Neuronal stem cell (in vitro differentiated cells): ENCODE results near the gene CYP2D6.
A peak's percentile ranks its signal among the peaks of the same experiment; 100 is the strongest.
"Not testable (repeated sequence)": the region's sequence is repeated elsewhere in the genome, so short reads cannot be mapped to it uniquely, and the experiment has no call there.

ENCODE experiments used
- DNase-seq: peaks from one replicate; pipeline ENCODE4 v3.0.0-alpha.2; 2013; ENCODE audit warnings: low spot score
- H2AFZ ChIP-seq: one replicate; pipeline ENCODE4 v1.6.1; 2013; ENCODE audit warnings: mild to moderate bottlenecking, low read length, inconsistent platforms
- H2AK5ac ChIP-seq: 2 replicates; pipeline ENCODE4 v1.6.1; 2013; ENCODE audit warnings: low read depth, mild to moderate bottlenecking, inconsistent platforms, low read length, moderate library complexity, mixed read lengths
- H2BK120ac ChIP-seq: 2 replicates; pipeline ENCODE4 v1.6.1; 2013; ENCODE audit warnings: low read depth, mild to moderate bottlenecking, inconsistent platforms, low read length, moderate library complexity, mixed read lengths
- H2BK12ac ChIP-seq: one replicate; pipeline ENCODE4 v1.6.1; 2013; ENCODE audit warnings: low read length, inconsistent platforms
- H2BK15ac ChIP-seq: 2 replicates; pipeline ENCODE4 v1.6.1; 2013; ENCODE audit warnings: mild to moderate bottlenecking, low read length, inconsistent platforms, mixed read lengths
- H2BK5ac ChIP-seq: one replicate; pipeline ENCODE4 v1.6.1; 2013; ENCODE audit warnings: inconsistent platforms, mild to moderate bottlenecking, low read length, moderate library complexity
- H3K14ac ChIP-seq: one replicate; pipeline ENCODE4 v1.6.1; 2013; ENCODE audit warnings: low read length, inconsistent platforms
- H3K18ac ChIP-seq: 2 replicates; pipeline ENCODE4 v1.6.1; 2013; ENCODE audit warnings: low read length, inconsistent platforms
- H3K23ac ChIP-seq: 2 replicates; pipeline ENCODE4 v1.6.1; 2013; ENCODE audit warnings: low read depth, mild to moderate bottlenecking, mixed read lengths, low read length, inconsistent platforms; ENCODE audit not compliant: poor library complexity
- H3K27ac ChIP-seq: replicated peaks from 3 replicates; pipeline ENCODE4 v1.5.1; 2013; ENCODE audit warnings: low read length, inconsistent platforms
- H3K27me3 ChIP-seq, 3 experiments: 2 replicates each; pipeline ENCODE4 v1.6.1; 2013; ENCODE audit warnings: low read length in 3 of 3, mild to moderate bottlenecking in 2 of 3, inconsistent platforms in 1 of 3, low read depth in 1 of 3, mixed read lengths in 1 of 3, moderate library complexity in 1 of 3; ENCODE audit not compliant: control insufficient read depth in 3 of 3, insufficient read depth in 3 of 3
- H3K36me3 ChIP-seq, 2 donors: replicated peaks in 1 of 2; 2 replicates each; pipeline ENCODE4 v1.6.1; 2013; ENCODE audit warnings: low read length in 2 of 2; ENCODE audit not compliant: control insufficient read depth in 2 of 2, insufficient read depth in 2 of 2
- H3K4ac ChIP-seq: 2 replicates; pipeline ENCODE4 v1.6.1; 2013; ENCODE audit warnings: inconsistent platforms, mild to moderate bottlenecking, low read length, moderate library complexity
- H3K4me1 ChIP-seq, 2 donors: 1 replicate in 1 of 2; 2 replicates in 1 of 2; pipeline ENCODE4 v1.6.1; 2013; ENCODE audit warnings: low read length in 2 of 2, low read depth in 1 of 2; ENCODE audit not compliant: control insufficient read depth in 2 of 2, insufficient read depth in 1 of 2
- H3K4me2 ChIP-seq: one replicate; pipeline ENCODE4 v1.6.1; 2013; ENCODE audit warnings: mild to moderate bottlenecking, low read length, inconsistent platforms; ENCODE audit not compliant: insufficient read depth, poor library complexity, severe bottlenecking
- H3K4me3 ChIP-seq, 2 donors: 2 replicates each; pipeline ENCODE4 v1.5.1; 2013; ENCODE audit warnings: low read length in 2 of 2, mild to moderate bottlenecking in 2 of 2, inconsistent platforms in 1 of 2, moderate library complexity in 1 of 2
- H3K79me1 ChIP-seq: one replicate; pipeline ENCODE4 v1.6.1; 2013; ENCODE audit warnings: low read depth, mild to moderate bottlenecking, inconsistent platforms, low read length, moderate library complexity
- H3K9ac ChIP-seq: one replicate; pipeline ENCODE4 v1.6.1; 2013; ENCODE audit warnings: mild to moderate bottlenecking, low read depth, low read length, inconsistent platforms; ENCODE audit not compliant: poor library complexity
- H3K9me3 ChIP-seq, 2 donors: replicated peaks in 1 of 2; 2 replicates each; pipeline versions ENCODE3 to v1.6.1; 2013; ENCODE audit warnings: low read length in 2 of 2, mild to moderate bottlenecking in 2 of 2, inconsistent platforms in 1 of 2, low read depth in 1 of 2, mixed read lengths in 1 of 2, moderate library complexity in 1 of 2; ENCODE audit not compliant: control insufficient read depth in 2 of 2, insufficient read depth in 1 of 2
- H4K8ac ChIP-seq: one replicate; pipeline ENCODE4 v1.6.1; 2013; ENCODE audit warnings: low read depth, mild to moderate bottlenecking, inconsistent platforms, low read length, moderate library complexity
- H4K91ac ChIP-seq: one replicate; pipeline ENCODE4 v1.6.1; 2013; ENCODE audit warnings: low read length, low read depth, mild to moderate bottlenecking, inconsistent platforms; ENCODE audit not compliant: poor library complexity
- WGBS, 2 donors: extraction: QIAGEN DNeasy Blood & Tissue Kit; methylation state at CpG; one replicate each; pipeline ENCODE4 v1.1.7; 2013; ENCODE audit warnings: missing lambda C conversion rate in 2 of 2, mixed read lengths in 1 of 2; ENCODE audit not compliant: insufficient read length in 2 of 2, insufficient replicate concordance in 1 of 2; ENCODE audit errors: extremely low coverage in 2 of 2; 5-methylcytosine and 5-hydroxymethylcytosine counted together

The CYP2D6 gene

DNA sequence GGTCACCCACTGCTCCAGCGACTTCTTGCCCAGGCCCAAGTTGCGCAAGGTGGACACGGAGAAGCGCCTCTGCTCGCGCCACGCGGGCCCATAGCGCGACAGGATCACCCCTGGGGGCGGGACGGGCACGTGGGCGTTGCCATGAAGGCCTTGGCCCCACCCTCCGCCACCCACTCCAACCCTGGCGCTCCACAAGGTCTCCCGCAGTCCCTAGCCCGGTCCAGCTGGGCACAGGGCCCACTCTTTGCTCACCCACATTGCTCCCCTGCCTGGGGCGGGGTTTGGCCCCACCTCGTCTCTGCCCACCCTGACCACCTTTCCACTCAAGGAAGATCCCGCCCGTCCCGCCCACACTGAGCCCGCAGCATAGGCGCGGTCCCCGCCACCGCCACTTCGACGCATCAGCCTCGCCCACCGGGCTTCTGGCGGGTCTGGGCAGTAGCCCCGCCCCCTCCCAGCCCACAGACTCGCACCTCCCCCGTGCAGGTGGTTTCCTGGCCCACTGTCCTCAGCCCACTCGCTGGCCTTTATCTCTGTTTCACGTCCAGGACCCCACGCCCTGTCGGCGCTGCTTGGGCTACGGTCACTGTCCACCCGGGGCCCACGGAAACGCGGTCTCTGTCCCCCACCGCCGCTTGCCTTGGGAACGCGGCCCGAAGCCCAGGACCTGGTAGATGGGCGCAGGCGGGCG, 12.3 kb upstream of the CYP2D6 start:
- Histone ChIP-seq H3K36me3 (peaks cover 4 to 18% of the 10 kb centered on the region in 2 donors), H3K27me3 (no peaks in the 10 kb centered on the region), H4K91ac (no peak overlapping the region), H3K9ac (no peak overlapping the region), H2BK120ac (no peak overlapping the region), H2AK5ac (no peak overlapping the region), H3K23ac (no peak overlapping the region), H2BK15ac (no peak overlapping the region), H3K4me3 (no peak overlapping the region), H3K4me2 (no peak overlapping the region), H2AFZ (no peak overlapping the region), H3K18ac (peak overlapping the region; percentile 76), H3K4me1 (no peaks in the 10 kb centered on the region), H2BK12ac (peak overlapping the region; percentile 41), H3K14ac (peak overlapping the region; percentile 21), H3K9me3 (peaks cover 2 to 4% of the 10 kb centered on the region in 2 donors), H3K27ac (no peak overlapping the region), H4K8ac (no peak overlapping the region), H3K4ac (no peak overlapping the region), H2BK5ac (no peak overlapping the region), H3K79me1 (peaks cover 2% of the 10 kb centered on the region)
- no peak for DNase-seq
- WGBS, 2 donors: no CpG with 5 or more reads among the region's 54 CpGs

DNA sequence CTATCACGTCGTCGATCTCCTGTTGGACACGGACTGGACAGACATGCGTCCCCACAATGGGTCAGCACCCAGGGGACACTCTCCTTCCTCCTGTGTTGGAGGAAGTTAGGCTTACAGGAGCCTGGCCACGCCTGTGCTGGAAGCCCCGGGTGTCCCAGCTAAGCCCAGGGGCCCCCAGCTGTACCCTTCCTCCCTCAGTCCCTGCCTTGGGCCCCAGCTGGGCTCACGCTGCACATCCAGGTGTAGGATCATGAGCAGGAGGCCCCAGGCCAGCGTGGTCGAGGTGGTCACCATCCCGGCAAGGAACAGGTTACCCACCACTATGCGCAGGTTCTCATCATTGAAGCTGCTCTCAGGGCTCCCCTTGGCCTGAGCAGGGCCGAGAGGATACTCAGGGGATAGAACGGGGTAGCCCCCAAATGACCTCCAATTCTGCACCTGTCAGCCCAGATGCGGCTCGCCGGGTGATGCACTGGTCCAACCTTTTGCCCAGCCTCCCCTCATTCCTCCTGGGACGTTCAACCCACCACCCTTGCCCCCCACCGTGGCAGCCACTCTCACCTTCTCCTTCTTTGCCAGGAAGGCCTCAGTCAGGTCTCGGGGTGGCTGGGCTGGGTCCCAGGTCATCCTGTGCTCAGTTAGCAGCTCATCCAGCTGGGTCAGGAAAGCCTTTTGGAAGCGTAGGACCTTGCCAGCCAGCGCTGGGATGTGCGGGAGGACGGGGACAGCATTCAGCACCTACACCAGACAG, 10.9 kb upstream of the CYP2D6 start:
- peaks cover 4 to 13% of the 10 kb centered on the region in 2 donors for H3K36me3 ChIP-seq
- H3K14ac ChIP-seq: peak overlapping the region; percentile 71
- not testable (repeated sequence) for H2BK12ac ChIP-seq, H3K9ac ChIP-seq, H3K79me1 ChIP-seq, H3K27ac ChIP-seq, H3K4me3 ChIP-seq, H2BK120ac ChIP-seq, H3K4me1 ChIP-seq, H3K27me3 ChIP-seq, H2BK15ac ChIP-seq, H3K4ac ChIP-seq, H3K18ac ChIP-seq, H3K23ac ChIP-seq, H4K91ac ChIP-seq, H4K8ac ChIP-seq, H2AFZ ChIP-seq, H3K9me3 ChIP-seq, H2BK5ac ChIP-seq, H3K4me2 ChIP-seq, DNase-seq, H2AK5ac ChIP-seq
- no CpG with 5 or more reads among the region's 24 CpGs for WGBS, 2 donors

DNA sequence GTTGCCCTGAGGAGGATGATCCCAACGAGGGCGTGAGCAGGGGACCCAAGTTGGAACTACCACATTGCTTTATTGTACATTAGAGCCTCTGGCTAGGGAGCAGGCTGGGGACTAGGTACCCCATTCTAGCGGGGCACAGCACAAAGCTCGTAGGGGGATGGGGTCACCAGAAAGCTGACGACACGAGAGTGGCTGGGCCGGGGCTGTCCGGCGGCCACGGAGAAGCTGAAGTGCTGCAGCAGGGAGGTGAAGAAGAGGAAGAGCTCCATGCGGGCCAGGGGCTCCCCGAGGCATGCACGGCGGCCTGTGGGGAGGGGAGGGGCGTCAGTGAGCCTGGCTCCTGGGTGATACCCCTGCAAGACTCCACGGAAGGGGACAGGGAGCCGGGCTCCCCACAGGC, 9.5 kb upstream of the CYP2D6 start:
- H3K23ac ChIP-seq, H3K79me1 ChIP-seq, H2BK12ac ChIP-seq, H2BK120ac ChIP-seq, H3K4me1 ChIP-seq, H3K4ac ChIP-seq, DNase-seq, H3K9me3 ChIP-seq, H2BK15ac ChIP-seq, H3K9ac ChIP-seq, H3K14ac ChIP-seq, H4K8ac ChIP-seq, H3K27me3 ChIP-seq, H3K36me3 ChIP-seq, H3K4me2 ChIP-seq, H2AK5ac ChIP-seq, H2BK5ac ChIP-seq, H3K27ac ChIP-seq, H4K91ac ChIP-seq, H3K4me3 ChIP-seq, H3K18ac ChIP-seq, H2AFZ ChIP-seq: not testable (repeated sequence)
- WGBS, 2 donors: no CpG with 5 or more reads among the region's 17 CpGs

DNA sequence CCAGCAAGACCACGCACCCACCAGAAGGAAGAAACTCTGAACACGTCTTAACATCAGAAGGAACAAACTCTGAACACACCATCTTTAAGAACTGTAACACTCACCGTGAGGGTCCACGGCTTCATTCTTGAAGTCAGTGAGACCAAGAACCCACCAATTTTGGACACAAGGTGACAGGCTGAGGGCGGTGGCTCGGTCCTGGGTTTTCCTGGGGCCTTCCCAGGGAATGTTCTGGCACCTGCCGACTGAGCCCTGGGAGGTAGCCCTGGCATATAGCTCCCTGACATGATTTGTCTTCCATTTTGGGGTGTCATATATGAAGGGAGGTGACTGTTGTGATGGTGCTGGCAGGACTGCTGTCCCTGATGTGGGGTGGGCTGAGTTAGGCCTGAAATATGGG, 8.9 kb upstream of the CYP2D6 start:
- not testable (repeated sequence) for H2BK120ac ChIP-seq, H3K4me2 ChIP-seq, H2AFZ ChIP-seq, H4K8ac ChIP-seq, H3K27me3 ChIP-seq, H3K4me1 ChIP-seq, H3K9ac ChIP-seq, H3K79me1 ChIP-seq, H3K4ac ChIP-seq, H3K4me3 ChIP-seq, H4K91ac ChIP-seq, H3K27ac ChIP-seq, H2BK15ac ChIP-seq, DNase-seq, H3K18ac ChIP-seq, H3K36me3 ChIP-seq, H2AK5ac ChIP-seq, H3K9me3 ChIP-seq, H3K23ac ChIP-seq, H3K14ac ChIP-seq, H2BK12ac ChIP-seq, H2BK5ac ChIP-seq
- WGBS, 2 donors: no CpG with 5 or more reads among the region's 7 CpGs
